Peyer's patch (tissue), 4 donors: ENCODE data around the gene CRADD. TPM values are rescaled to one million over a fixed set of nuclear protein-coding genes. Genes with fewer than 3 reads are reported as not detected.

Source experiments
- DNase-seq, 3 donors: peaks; one replicate each; pipeline ENCODE4 v3.0.0-alpha.2; 2017 to 2019
- H3K27ac ChIP-seq, 4 donors: fragments of 200-600 bp; sonication (generic); one replicate each; pipeline ENCODE4 v1.5.1; 2016 to 2019
- H3K27me3 ChIP-seq, 2 donors: fragments of 200-600 bp; sonication (generic); one replicate each; pipeline ENCODE4 v1.5.1; 2019
- H3K36me3 ChIP-seq, 3 donors: fragments of 200-600 bp; sonication (generic); one replicate each; pipeline ENCODE4 v1.5.1; 2016 to 2019
- H3K4me1 ChIP-seq, 4 donors: fragments of 200-600 bp; sonication (generic); one replicate each; pipeline ENCODE4 v1.5.1; 2016 to 2019
- H3K4me3 ChIP-seq, 4 donors: fragments of 200-600 bp; sonication (generic); 1 replicate in 3 of 4; 2 replicates in 1 of 4; pipeline ENCODE4 v1.5.1; 2016 to 2019; ENCODE audit warnings: mild to moderate bottlenecking in 1 of 4
- H3K9me3 ChIP-seq, 4 donors: fragments of 200-600 bp; sonication (generic); one replicate each; pipeline ENCODE4 v1.5.1; 2016 to 2019; ENCODE audit warnings: mild to moderate bottlenecking in 1 of 4
- CTCF ChIP-seq, 6 experiments: fragments of 450-650 bp in 4 of 6; fragments of 200-600 bp in 2 of 6; sonication (generic) in 1 of 6; IDR thresholded peaks; one replicate each; pipeline ENCODE4 v1.5.1; 2017 to 2019; ENCODE audit warnings: antibody characterized with exemption in 6 of 6, mild to moderate bottlenecking in 3 of 6, moderate library complexity in 1 of 6
- POLR2A ChIP-seq, 2 donors: fragments of 450-650 bp; IDR thresholded peaks; one replicate each; pipeline ENCODE4 v1.5.1; 2017; ENCODE audit warnings: antibody characterized with exemption in 2 of 2, mild to moderate bottlenecking in 2 of 2, moderate library complexity in 2 of 2
- total RNA-seq, 4 donors: library from RNA; depleted of rRNA; stranded (reverse); fragments of >200 nt; gene quantifications; one replicate each; pipeline ENCODE4 v1.1.0, GENCODE V29; 2016

Gene CRADD
- total RNA-seq, 4 donors from 2014 or later, result 66.3 to 128 (median 89.4) TPM

GRCh38 chr12:93725531-93725930, 48.4 kb downstream of the CRADD start:
- no peaks in the 10 kb centered on the region for H3K27me3 ChIP-seq
- DNase-seq, result no peak
- H3K27ac ChIP-seq, result no peak overlapping the region
- TF ChIP-seq CTCF (IDR thresholded peaks at IDR 0.05) (no peak), POLR2A (IDR thresholded peaks at IDR 0.05) (no peak)
- no peaks in the 10 kb centered on the region for H3K9me3 ChIP-seq
- no peaks in the 10 kb centered on the region for H3K36me3 ChIP-seq
- no peak overlapping the region for H3K4me3 ChIP-seq
- no peaks in the 10 kb centered on the region for H3K4me1 ChIP-seq

- TF ChIP-seq CTCF (IDR thresholded peaks at IDR 0.05) (no peak), POLR2A (IDR thresholded peaks at IDR 0.05) (no peak)
- H3K9me3 ChIP-seq, result no peaks in the 10 kb centered on the region
- no peaks in the 10 kb centered on the region for H3K4me1 ChIP-seq
- H3K27me3 ChIP-seq, result no peaks in the 10 kb centered on the region
- DNase-seq, result no peak
- H3K4me3 ChIP-seq, result no peak overlapping the region
- no peaks in the 10 kb centered on the region for H3K36me3 ChIP-seq
- peak overlapping the region in 2 of 4 donors; percentile 41 to 44 for H3K27ac ChIP-seq
Measured at GRCh38 chr12:93727195-93727811, 50.1 kb downstream of the CRADD start.

- no peak for TF ChIP-seq POLR2A (IDR thresholded peaks at IDR 0.05)
- TF ChIP-seq CTCF (IDR thresholded peaks at IDR 0.05), result no peak
- no peaks in the 10 kb centered on the region for H3K36me3 ChIP-seq
- H3K4me3 ChIP-seq, result no peak overlapping the region
- no peaks in the 10 kb centered on the region for H3K9me3 ChIP-seq
- no peaks in the 10 kb centered on the region for H3K27me3 ChIP-seq
- no peaks in the 10 kb centered on the region for H3K4me1 ChIP-seq
- no peak for DNase-seq
- peak overlapping the region in 2 of 4 donors; percentile 41 to 44 for H3K27ac ChIP-seq
Measured at GRCh38 chr12:93727911-93728310, 50.7 kb downstream of the CRADD start.

GRCh38 chr12:93729934-93730333, 52.8 kb downstream of the CRADD start:
- Histone ChIP-seq H3K9me3 (no peaks in the 10 kb centered on the region), H3K27ac (no peak overlapping the region), H3K27me3 (no peaks in the 10 kb centered on the region), H3K4me1 (no peaks in the 10 kb centered on the region), H3K4me3 (no peak overlapping the region), H3K36me3 (no peaks in the 10 kb centered on the region)
- TF ChIP-seq CTCF (IDR thresholded peaks at IDR 0.05), result no peak
- no peak for TF ChIP-seq POLR2A (IDR thresholded peaks at IDR 0.05)
- no peak for DNase-seq

GRCh38 chr12:93733358-93733757, 56.2 kb downstream of the CRADD start:
- Histone ChIP-seq H3K4me1 (no peaks in the 10 kb centered on the region), H3K4me3 (no peak overlapping the region), H3K27me3 (no peaks in the 10 kb centered on the region), H3K27ac (no peak overlapping the region), H3K36me3 (no peaks in the 10 kb centered on the region), H3K9me3 (no peaks in the 10 kb centered on the region)
- no peak for DNase-seq
- no peak for TF ChIP-seq CTCF (IDR thresholded peaks at IDR 0.05)
- TF ChIP-seq POLR2A (IDR thresholded peaks at IDR 0.05), result no peak

- no peak for DNase-seq
- Histone ChIP-seq H3K36me3 (no peaks in the 10 kb centered on the region), H3K27me3 (no peaks in the 10 kb centered on the region), H3K27ac (no peak overlapping the region), H3K9me3 (no peaks in the 10 kb centered on the region), H3K4me3 (no peak overlapping the region), H3K4me1 (no peaks in the 10 kb centered on the region)
- no peak for TF ChIP-seq POLR2A (IDR thresholded peaks at IDR 0.05)
- no peak for TF ChIP-seq CTCF (IDR thresholded peaks at IDR 0.05)
Measured at GRCh38 chr12:93733928-93734327, 56.8 kb downstream of the CRADD start.
